Fibroblast of the conjunctiva (primary cell): ENCODE results near the gene SRGAP2C.
"Not testable (repeated sequence)": the region's sequence is repeated elsewhere in the genome, so short reads cannot be mapped to it uniquely, and the experiment has no call there.

Experiments used
- DNase-seq: peaks from one replicate; pipeline ENCODE4 v3.0.0-alpha.2; 2010; ENCODE audit warnings: low read depth

SRGAP2C gene

DNA sequence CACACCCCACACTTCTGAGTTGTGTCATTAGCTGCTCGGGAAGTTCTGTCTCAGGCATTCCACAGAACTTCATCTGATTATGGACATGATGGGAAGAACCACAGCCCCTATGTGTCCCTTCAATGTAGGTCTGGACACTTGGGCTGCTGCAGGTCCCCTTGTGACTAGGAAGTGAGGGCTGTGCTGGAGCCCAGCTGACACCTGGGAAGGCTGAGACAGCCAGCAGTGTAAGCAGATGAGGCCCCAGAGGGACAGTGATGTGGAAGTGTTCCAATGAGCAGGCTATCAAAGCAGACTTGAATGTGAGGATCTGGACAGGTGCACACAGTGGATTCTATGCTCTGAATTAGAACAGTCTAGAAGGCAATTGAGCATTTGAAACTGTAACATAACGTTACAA lies 239.2 kb downstream of the SRGAP2C start:
- not testable (repeated sequence) for DNase-seq

DNA sequence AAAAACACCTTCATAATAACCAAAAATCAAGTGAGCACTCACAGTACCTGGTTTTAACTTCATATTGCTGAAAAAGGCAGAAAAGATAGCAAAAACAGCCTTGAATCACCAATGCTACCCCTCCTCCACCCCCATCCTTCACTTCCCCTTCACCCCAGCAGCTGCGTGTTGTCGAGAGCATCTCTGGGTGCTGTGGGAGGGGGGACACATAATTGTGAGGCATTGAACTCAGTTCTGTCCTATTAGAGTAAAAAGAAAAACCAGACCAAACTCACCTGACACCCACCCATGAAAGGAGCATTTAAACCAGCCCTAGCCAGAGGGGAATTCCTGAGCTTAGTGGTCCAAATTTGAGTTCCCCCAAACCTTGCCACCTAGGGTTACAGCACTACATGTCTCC lies 248.7 kb downstream of the SRGAP2C start:
- DNase-seq, result not testable (repeated sequence)

DNA sequence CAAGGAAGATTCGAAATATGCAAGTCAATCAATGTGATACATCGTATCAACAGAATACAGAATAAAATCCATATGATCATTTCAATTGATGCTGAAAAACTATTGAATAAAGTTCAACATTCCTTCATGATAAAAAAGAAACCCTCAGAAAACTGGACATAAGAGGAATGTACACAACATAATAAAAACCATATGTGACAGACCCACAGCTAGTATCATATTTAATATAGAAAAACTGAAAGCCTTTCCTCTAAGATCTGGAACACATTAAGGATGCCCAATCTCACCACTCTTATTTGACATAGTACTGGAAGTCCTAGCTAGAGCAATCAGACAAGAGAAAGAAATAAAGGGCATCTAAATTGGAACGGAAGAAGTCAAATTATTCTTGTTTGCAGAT lies 254.1 kb downstream of the SRGAP2C start:
- DNase-seq, result peak; percentile 35

DNA sequence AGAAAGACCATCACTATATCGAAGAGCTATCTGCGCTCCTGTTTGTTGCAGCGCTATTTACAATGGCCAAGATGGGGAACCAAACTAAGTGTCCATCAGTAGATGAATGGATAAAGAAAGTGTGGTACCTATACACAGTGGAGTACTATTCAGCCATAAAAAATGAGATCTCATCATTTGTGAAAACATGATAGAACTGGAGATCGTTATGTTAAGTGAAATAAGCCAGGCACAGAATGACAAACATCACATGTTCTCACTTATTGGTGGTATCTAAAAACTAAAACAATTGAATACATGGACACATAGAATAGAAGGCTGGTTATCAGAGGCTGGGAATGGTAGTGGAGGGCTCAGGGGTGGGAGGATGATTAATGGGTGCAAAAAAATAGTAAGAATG lies 256.2 kb downstream of the SRGAP2C start:
- DNase-seq, result no peak
